GM23338 (cell line): ENCODE measurements around the gene USP48. TPM values are rescaled to one million over a fixed set of nuclear protein-coding genes. Genes with fewer than 3 reads are reported as not detected.

Experiments
- ATAC-seq: fragments of 200-7000 bp; cut with Tn5 transposase; 3 replicates; pipeline ENCODE4 v1.9.1; 2020
- DNase-seq: peaks from one replicate; pipeline ENCODE4 v3.0.0-alpha.2; 2015; ENCODE audit warnings: low spot score
- H2AFZ ChIP-seq: fragments of 200-600 bp; sonication (generic); 2 replicates; pipeline ENCODE4 v1.8.0; 2016; ENCODE audit warnings: antibody characterized with exemption, mild to moderate bottlenecking, moderate library complexity
- H3F3A ChIP-seq: fragments of 200-600 bp; sonication (generic); replicated peaks from 2 replicates; pipeline ENCODE4 v1.8.0; 2017; ENCODE audit warnings: antibody characterized with exemption, mixed run types, low read depth
- H3K27ac ChIP-seq: fragments of 200-600 bp; sonication (generic); 2 replicates; pipeline ENCODE4 v1.6.1; 2016; ENCODE audit warnings: low read depth
- H3K27me3 ChIP-seq: fragments of 200-600 bp; sonication (generic); 2 replicates; pipeline ENCODE4 v1.8.0; 2016; ENCODE audit warnings: mild to moderate bottlenecking, mixed run types, moderate library complexity; ENCODE audit not compliant: insufficient read depth
- H3K36me3 ChIP-seq: fragments of 200-600 bp; sonication (generic); 2 replicates; pipeline ENCODE4 v1.8.0; 2016; ENCODE audit warnings: mild to moderate bottlenecking; ENCODE audit not compliant: insufficient read depth
- H3K4me1 ChIP-seq: fragments of 200-600 bp; sonication (generic); 2 replicates; pipeline ENCODE4 v1.8.0; 2016; ENCODE audit warnings: mild to moderate bottlenecking, moderate library complexity; ENCODE audit not compliant: insufficient read depth
- H3K4me2 ChIP-seq: fragments of 200-600 bp; sonication (generic); 2 replicates; pipeline ENCODE4 v1.7.1; 2017; ENCODE audit warnings: mixed run types
- H3K4me3 ChIP-seq: fragments of 200-600 bp; sonication (generic); 2 replicates; pipeline ENCODE4 v1.6.1; 2016; ENCODE audit warnings: mixed run types
- H3K79me2 ChIP-seq: fragments of 200-600 bp; sonication (generic); replicated peaks from 2 replicates; pipeline ENCODE4 v1.8.0; 2017; ENCODE audit warnings: mild to moderate bottlenecking; ENCODE audit not compliant: insufficient read depth
- H3K9me2 ChIP-seq: fragments of 200-600 bp; sonication (generic); 2 replicates; pipeline ENCODE4 v1.8.0; 2017; ENCODE audit not compliant: insufficient read depth
- H4K20me1 ChIP-seq: fragments of 200-600 bp; sonication (generic); replicated peaks from 2 replicates; pipeline ENCODE4 v1.8.0; 2017; ENCODE audit warnings: mild to moderate bottlenecking; ENCODE audit not compliant: insufficient read depth
- H3K27ac Mint-ChIP-seq: 2 replicates; pipeline ENCODE4 v1.8.0; 2020; ENCODE audit warnings: inconsistent platforms, mild to moderate bottlenecking, moderate library complexity, mixed read lengths
- H3K27me3 Mint-ChIP-seq: 3 replicates; pipeline ENCODE4 v1.8.0; 2022; ENCODE audit warnings: low read depth, mild to moderate bottlenecking, moderate library complexity, mixed read lengths, inconsistent platforms; ENCODE audit not compliant: insufficient read depth, poor library complexity
- H3K36me3 Mint-ChIP-seq: 3 replicates; pipeline ENCODE4 v1.8.0; 2021; ENCODE audit warnings: low read depth, mild to moderate bottlenecking, inconsistent platforms, moderate library complexity, mixed read lengths
- H3K4me1 Mint-ChIP-seq: 3 replicates; pipeline ENCODE4 v1.8.0; 2020; ENCODE audit warnings: mild to moderate bottlenecking, inconsistent platforms, mixed read lengths
- H3K4me3 Mint-ChIP-seq: 3 replicates; pipeline ENCODE4 v1.8.0; 2021; ENCODE audit warnings: moderate library complexity, mild to moderate bottlenecking, inconsistent platforms, mixed read lengths
- H3K9me3 Mint-ChIP-seq: 3 replicates; pipeline ENCODE4 v1.8.0; 2020; ENCODE audit warnings: moderate library complexity, mild to moderate bottlenecking, inconsistent platforms, mixed read lengths
- CREB1 ChIP-seq: fragments of 250-450 bp; sonication (Bioruptor Pico); IDR thresholded peaks from 2 replicates; pipeline ENCODE4 v1.5.0; 2020; ENCODE audit warnings: low read depth, mild to moderate bottlenecking, moderate library complexity
- polyA plus RNA-seq: library from polyadenylated mRNA; unstranded; fragments of >200 nt; fragmentation: Nextera tagmentation; extraction: Ambion mirVana; gene quantifications from 2 replicates; pipeline ENCODE4 v1.2.1, GENCODE V29; 2016
- total RNA-seq: library from RNA; depleted of rRNA; stranded (reverse); fragments of >200 nt; shearing (Covaris generic); gene quantifications from 2 replicates; pipeline ENCODE4 v1.2.3, GENCODE V29; 2014
- TF ChIP-seq, protein P1 (sequence below): IDR thresholded peaks from one replicate; pipeline ENCODE4 v1.6.1; 2018; ENCODE audit warnings: antibody characterized with exemption; ENCODE audit not compliant: unreplicated experiment
- TF ChIP-seq, protein P2 (sequence below): fragments of 250-450 bp; sonication (Bioruptor Pico); IDR thresholded peaks from 2 replicates; pipeline ENCODE4 v1.5.0; 2020; ENCODE audit warnings: mild to moderate bottlenecking, moderate library complexity

The USP48 gene
- total and polyA plus RNA-seq, 2 experiments from 2014 or later, result 85.9 to 151 TPM

DNA sequence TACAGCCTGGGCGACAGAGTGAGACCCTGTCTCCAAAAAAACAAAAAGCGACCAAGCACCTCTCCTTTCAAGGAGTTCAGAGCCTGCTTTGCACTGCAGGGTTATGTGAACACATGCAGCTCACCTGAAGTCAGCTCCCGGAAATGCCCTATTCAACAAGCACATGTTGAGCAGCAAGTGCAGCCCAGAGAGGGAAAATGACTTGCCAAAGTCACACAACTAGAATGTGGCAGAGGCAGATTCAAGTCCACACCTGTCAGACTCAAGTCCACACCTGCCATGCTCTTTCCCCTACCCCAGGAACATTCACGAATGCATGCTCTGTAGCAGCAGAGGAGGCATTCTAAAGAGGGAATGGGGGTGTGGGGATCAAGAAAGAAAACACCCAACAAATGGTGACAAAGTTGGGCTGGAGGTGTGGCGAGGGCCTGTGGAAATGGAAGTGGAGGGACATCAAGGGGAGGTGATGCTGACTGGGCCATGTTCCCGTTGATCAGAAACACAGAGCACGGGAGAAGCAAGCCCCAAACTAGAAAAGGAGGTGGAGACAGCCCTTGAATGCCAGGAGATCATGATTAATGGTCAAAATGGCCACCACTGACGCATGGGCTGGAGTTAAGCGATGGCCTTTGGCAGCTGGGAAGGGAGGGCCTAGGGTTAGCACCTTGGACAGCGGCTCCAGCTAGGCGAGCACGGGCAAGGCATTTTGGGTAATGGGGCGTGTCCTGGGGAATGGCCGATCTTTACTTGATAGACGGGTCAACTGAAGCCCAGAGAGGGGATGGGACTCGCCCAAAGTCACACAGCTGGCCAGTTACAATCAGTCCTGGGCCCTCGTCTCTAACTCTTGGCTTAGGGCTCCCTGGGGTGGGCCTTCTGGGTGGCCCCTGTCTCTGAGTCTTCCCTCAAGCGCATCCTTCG is 135.3 kb downstream of the USP48 start:
- Mint-ChIP-seq H3K4me3 (no peak overlapping the region), H3K27me3 (peaks cover 20% of the 10 kb centered on the region), H3K36me3 (no peaks in the 10 kb centered on the region), H3K4me1 (peaks cover 15% of the 10 kb centered on the region), H3K9me3 (no peaks in the 10 kb centered on the region), H3K27ac (peak overlapping the region; percentile 75; the same call in 1 of the 2 replicates)
- peak; percentile 77 for ATAC-seq
- no peaks in the 10 kb centered on the region for H3K79me2 ChIP-seq
- H3K4me3 ChIP-seq, result no peak overlapping the region
- H3K9me2 ChIP-seq, result no peaks in the 10 kb centered on the region
- H3K27ac ChIP-seq, result no peak overlapping the region
- DNase-seq, result peak; percentile 96
- H3K4me1 ChIP-seq, result no peaks in the 10 kb centered on the region; the same call in 1 of the 2 replicates
- no peak overlapping the region for H3K4me2 ChIP-seq
- peaks cover 7% of the 10 kb centered on the region; the same call in 1 of the 2 replicates for H3K27me3 ChIP-seq
- H2AFZ ChIP-seq, result no peak overlapping the region
- peaks cover 7% of the 10 kb centered on the region for H3F3A ChIP-seq
- H4K20me1 ChIP-seq, result no peaks in the 10 kb centered on the region
- TF ChIP-seq, protein P1, sequence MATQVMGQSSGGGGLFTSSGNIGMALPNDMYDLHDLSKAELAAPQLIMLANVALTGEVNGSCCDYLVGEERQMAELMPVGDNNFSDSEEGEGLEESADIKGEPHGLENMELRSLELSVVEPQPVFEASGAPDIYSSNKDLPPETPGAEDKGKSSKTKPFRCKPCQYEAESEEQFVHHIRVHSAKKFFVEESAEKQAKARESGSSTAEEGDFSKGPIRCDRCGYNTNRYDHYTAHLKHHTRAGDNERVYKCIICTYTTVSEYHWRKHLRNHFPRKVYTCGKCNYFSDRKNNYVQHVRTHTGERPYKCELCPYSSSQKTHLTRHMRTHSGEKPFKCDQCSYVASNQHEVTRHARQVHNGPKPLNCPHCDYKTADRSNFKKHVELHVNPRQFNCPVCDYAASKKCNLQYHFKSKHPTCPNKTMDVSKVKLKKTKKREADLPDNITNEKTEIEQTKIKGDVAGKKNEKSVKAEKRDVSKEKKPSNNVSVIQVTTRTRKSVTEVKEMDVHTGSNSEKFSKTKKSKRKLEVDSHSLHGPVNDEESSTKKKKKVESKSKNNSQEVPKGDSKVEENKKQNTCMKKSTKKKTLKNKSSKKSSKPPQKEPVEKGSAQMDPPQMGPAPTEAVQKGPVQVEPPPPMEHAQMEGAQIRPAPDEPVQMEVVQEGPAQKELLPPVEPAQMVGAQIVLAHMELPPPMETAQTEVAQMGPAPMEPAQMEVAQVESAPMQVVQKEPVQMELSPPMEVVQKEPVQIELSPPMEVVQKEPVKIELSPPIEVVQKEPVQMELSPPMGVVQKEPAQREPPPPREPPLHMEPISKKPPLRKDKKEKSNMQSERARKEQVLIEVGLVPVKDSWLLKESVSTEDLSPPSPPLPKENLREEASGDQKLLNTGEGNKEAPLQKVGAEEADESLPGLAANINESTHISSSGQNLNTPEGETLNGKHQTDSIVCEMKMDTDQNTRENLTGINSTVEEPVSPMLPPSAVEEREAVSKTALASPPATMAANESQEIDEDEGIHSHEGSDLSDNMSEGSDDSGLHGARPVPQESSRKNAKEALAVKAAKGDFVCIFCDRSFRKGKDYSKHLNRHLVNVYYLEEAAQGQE, result peak; percentile 100
- TF ChIP-seq, protein P2, sequence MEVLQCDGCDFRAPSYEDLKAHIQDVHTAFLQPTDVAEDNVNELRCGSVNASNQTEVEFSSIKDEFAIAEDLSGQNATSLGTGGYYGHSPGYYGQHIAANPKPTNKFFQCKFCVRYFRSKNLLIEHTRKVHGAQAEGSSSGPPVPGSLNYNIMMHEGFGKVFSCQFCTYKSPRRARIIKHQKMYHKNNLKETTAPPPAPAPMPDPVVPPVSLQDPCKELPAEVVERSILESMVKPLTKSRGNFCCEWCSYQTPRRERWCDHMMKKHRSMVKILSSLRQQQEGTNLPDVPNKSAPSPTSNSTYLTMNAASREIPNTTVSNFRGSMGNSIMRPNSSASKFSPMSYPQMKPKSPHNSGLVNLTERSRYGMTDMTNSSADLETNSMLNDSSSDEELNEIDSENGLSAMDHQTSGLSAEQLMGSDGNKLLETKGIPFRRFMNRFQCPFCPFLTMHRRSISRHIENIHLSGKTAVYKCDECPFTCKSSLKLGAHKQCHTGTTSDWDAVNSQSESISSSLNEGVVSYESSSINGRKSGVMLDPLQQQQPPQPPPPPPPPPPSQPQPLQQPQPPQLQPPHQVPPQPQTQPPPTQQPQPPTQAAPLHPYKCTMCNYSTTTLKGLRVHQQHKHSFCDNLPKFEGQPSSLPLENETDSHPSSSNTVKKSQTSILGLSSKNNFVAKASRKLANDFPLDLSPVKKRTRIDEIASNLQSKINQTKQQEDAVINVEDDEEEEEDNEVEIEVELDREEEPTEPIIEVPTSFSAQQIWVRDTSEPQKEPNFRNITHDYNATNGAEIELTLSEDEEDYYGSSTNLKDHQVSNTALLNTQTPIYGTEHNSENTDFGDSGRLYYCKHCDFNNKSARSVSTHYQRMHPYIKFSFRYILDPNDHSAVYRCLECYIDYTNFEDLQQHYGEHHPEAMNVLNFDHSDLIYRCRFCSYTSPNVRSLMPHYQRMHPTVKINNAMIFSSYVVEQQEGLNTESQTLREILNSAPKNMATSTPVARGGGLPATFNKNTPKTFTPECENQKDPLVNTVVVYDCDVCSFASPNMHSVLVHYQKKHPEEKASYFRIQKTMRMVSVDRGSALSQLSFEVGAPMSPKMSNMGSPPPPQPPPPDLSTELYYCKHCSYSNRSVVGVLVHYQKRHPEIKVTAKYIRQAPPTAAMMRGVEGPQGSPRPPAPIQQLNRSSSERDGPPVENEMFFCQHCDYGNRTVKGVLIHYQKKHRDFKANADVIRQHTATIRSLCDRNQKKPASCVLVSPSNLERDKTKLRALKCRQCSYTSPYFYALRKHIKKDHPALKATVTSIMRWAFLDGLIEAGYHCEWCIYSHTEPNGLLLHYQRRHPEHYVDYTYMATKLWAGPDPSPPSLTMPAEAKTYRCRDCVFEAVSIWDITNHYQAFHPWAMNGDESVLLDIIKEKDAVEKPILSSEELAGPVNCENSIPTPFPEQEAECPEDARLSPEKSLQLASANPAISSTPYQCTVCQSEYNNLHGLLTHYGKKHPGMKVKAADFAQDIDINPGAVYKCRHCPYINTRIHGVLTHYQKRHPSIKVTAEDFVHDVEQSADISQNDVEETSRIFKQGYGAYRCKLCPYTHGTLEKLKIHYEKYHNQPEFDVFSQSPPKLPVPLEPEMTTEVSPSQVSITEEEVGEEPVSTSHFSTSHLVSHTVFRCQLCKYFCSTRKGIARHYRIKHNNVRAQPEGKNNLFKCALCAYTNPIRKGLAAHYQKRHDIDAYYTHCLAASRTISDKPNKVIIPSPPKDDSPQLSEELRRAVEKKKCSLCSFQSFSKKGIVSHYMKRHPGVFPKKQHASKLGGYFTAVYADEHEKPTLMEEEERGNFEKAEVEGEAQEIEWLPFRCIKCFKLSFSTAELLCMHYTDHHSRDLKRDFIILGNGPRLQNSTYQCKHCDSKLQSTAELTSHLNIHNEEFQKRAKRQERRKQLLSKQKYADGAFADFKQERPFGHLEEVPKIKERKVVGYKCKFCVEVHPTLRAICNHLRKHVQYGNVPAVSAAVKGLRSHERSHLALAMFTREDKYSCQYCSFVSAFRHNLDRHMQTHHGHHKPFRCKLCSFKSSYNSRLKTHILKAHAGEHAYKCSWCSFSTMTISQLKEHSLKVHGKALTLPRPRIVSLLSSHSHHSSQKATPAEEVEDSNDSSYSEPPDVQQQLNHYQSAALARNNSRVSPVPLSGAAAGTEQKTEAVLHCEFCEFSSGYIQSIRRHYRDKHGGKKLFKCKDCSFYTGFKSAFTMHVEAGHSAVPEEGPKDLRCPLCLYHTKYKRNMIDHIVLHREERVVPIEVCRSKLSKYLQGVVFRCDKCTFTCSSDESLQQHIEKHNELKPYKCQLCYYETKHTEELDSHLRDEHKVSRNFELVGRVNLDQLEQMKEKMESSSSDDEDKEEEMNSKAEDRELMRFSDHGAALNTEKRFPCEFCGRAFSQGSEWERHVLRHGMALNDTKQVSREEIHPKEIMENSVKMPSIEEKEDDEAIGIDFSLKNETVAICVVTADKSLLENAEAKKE (CRISPR knock-in tag), result no peak
- peak; percentile 55; the same call in 1 of the 2 replicates for TF ChIP-seq CREB1 (CRISPR knock-in tag)
- no peaks in the 10 kb centered on the region for H3K36me3 ChIP-seq
